ENCODE measurements around the gene HSPA9. TPM values are rescaled to one million over a fixed set of nuclear protein-coding genes. Genes with fewer than 3 reads are reported as not detected.

Gene HSPA9
- total and polyA plus RNA-seq, 10 of the 15 experiments (the other 5 are each of a cell fraction or from before 2014, with no cell fraction given): 145 to 455 (median 343) TPM

DNA sequence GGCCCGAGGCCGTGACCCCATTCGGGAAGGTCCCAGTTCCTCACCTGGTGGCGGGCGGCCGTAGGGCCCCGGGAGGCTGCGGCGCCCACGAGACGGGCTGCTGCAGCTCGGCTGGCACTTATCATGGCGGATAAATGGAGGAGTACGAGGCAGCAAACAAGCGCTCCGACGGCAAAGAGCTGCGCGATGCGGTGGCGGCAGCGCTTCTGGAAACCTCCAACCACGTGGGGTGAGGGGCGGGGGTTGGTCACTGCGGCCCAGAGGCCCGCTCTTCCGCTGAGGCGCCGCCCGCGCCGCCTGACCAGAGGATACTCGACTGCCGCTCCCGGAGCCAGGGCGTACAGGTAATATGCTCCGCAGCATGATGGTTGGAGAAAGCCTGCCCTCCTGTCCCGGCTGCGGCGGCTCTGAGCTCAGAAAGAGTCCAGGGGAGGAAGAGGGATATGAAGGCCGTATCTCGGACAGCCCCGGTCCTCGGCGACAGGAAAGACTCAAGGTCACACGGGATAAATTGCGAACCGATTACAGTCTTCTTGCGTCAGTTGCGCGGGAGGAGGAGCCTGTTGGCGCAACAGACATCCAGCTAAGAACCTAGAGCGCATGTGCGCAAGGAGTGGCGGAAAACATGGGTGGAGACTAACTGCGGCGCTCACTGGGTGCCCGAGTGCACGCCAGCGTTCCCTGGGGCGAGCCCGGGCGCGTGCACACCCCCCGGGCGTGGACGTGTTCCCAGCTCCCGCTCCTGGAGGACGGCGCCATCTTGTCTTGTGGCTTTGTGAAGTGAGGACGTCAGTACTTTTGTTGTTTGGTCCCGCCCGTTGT lies at the start of gene HSPA9 (continued):
- TF ChIP-seq ETV6 (conservative IDR thresholded peaks at IDR 0.05 in 1 of 2, IDR thresholded peaks at IDR 0.05 in 1 of 2; ENCODE audit: borderline replicate concordance in 1 of 2, low read depth in 1 of 2) (no peak), MEF2B (IDR thresholded peaks at IDR 0.05; ENCODE audit: partially characterized antibody, poor library complexity, severe bottlenecking) (peak; percentile 16), TCF3 (IDR thresholded peaks at IDR 0.05; ENCODE audit: borderline replicate concordance, insufficient read depth, low read depth, low read length) (0 out of 2 replicates have a peak, but pooled peaks have one; percentile 62), BMI1 (IDR thresholded peaks at IDR 0.05; ENCODE audit: borderline replicate concordance) (no peak), SIX5 (IDR thresholded peaks at IDR 0.05; ENCODE audit: low read depth, low read length, severe bottlenecking) (peak; percentile 25), SMARCA5 (IDR thresholded peaks at IDR 0.05) (0 out of 2 replicates have a peak, but pooled peaks have one; percentile 65), NR2C2 (IDR thresholded peaks at IDR 0.05; ENCODE audit: borderline replicate concordance, control insufficient read depth, insufficient read length, low read depth) (no peak), ZNF207 (IDR thresholded peaks at IDR 0.05; ENCODE audit: borderline replicate concordance) (peak; percentile 100), IKZF2 (IDR thresholded peaks at IDR 0.05) (peak; percentile 73 to 83), SMAD1 (IDR thresholded peaks at IDR 0.05; ENCODE audit: low read depth, partially characterized antibody) (peak; percentile 73), TBL1XR1 (IDR thresholded peaks at IDR 0.05; ENCODE audit: low read depth, low read length) (no peak), CBX5 (IDR thresholded peaks at IDR 0.05; ENCODE audit: low read depth) (no peak), NFIC (IDR thresholded peaks at IDR 0.05; ENCODE audit: low read depth, low read length) (no peak), BCL11A (IDR thresholded peaks at IDR 0.05; ENCODE audit: low read depth, low read length) (no peak), RAD21 (IDR thresholded peaks at IDR 0.05; ENCODE audit: insufficient read depth, low read depth, low read length) (no peak), GATAD2B (conservative IDR thresholded peaks at IDR 0.05; ENCODE audit: low read depth) (peak; percentile 70; the same call in 1 of the 2 replicates), YY1 (IDR thresholded peaks at IDR 0.05; ENCODE audit: low read depth, low read length) (peak; percentile 96), MEF2A (IDR thresholded peaks at IDR 0.05; ENCODE audit: insufficient read depth, low read depth, low read length) (no peak), NRF1 (conservative IDR thresholded peaks at IDR 0.05; ENCODE audit: low read depth, low read length) (peak; percentile 89), EZH2 (IDR thresholded peaks at IDR 0.05; ENCODE audit: borderline replicate concordance, control insufficient read depth, low read depth, low read length) (no peak), FOS (IDR thresholded peaks at IDR 0.05; ENCODE audit: borderline replicate concordance, extremely low read depth, insufficient read length) (no peak), ZSCAN29 (IDR thresholded peaks at IDR 0.05) (0 out of 2 replicates have a peak, but pooled peaks have one; percentile 66), RAD51 (IDR thresholded peaks at IDR 0.05) (peak; percentile 90)
- TF ChIP-seq, protein P1, sequence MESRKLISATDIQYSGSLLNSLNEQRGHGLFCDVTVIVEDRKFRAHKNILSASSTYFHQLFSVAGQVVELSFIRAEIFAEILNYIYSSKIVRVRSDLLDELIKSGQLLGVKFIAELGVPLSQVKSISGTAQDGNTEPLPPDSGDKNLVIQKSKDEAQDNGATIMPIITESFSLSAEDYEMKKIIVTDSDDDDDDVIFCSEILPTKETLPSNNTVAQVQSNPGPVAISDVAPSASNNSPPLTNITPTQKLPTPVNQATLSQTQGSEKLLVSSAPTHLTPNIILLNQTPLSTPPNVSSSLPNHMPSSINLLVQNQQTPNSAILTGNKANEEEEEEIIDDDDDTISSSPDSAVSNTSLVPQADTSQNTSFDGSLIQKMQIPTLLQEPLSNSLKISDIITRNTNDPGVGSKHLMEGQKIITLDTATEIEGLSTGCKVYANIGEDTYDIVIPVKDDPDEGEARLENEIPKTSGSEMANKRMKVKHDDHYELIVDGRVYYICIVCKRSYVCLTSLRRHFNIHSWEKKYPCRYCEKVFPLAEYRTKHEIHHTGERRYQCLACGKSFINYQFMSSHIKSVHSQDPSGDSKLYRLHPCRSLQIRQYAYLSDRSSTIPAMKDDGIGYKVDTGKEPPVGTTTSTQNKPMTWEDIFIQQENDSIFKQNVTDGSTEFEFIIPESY (IDR thresholded peaks at IDR 0.05): peak; percentile 97
- TF ChIP-seq, protein P2, sequence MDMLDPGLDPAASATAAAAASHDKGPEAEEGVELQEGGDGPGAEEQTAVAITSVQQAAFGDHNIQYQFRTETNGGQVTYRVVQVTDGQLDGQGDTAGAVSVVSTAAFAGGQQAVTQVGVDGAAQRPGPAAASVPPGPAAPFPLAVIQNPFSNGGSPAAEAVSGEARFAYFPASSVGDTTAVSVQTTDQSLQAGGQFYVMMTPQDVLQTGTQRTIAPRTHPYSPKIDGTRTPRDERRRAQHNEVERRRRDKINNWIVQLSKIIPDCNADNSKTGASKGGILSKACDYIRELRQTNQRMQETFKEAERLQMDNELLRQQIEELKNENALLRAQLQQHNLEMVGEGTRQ (IDR thresholded peaks at IDR 0.05; ENCODE audit: borderline replicate concordance, low read depth, low read length): peak; percentile 67
- TF ChIP-seq, protein P3, sequence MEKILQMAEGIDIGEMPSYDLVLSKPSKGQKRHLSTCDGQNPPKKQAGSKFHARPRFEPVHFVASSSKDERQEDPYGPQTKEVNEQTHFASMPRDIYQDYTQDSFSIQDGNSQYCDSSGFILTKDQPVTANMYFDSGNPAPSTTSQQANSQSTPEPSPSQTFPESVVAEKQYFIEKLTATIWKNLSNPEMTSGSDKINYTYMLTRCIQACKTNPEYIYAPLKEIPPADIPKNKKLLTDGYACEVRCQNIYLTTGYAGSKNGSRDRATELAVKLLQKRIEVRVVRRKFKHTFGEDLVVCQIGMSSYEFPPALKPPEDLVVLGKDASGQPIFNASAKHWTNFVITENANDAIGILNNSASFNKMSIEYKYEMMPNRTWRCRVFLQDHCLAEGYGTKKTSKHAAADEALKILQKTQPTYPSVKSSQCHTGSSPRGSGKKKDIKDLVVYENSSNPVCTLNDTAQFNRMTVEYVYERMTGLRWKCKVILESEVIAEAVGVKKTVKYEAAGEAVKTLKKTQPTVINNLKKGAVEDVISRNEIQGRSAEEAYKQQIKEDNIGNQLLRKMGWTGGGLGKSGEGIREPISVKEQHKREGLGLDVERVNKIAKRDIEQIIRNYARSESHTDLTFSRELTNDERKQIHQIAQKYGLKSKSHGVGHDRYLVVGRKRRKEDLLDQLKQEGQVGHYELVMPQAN (conservative IDR thresholded peaks at IDR 0.05): peak; percentile 98
